GM21367 (cell line): ENCODE measurements around the gene DNAH3.
"Not testable (repeated sequence)": the region's sequence is repeated elsewhere in the genome, so short reads cannot be mapped to it uniquely, and the experiment has no call there.

ENCODE experiments used
- ATAC-seq: cut with Tn5 transposase; IDR thresholded peaks from one replicate; pipeline ENCODE4 v1.9.1; 2021; ENCODE audit not compliant: unreplicated experiment

The DNAH3 gene

GRCh38 chr16:21130811-21131210, 19.8 kb downstream of the DNAH3 start:
- ATAC-seq = no peak

- no peak for ATAC-seq
Measured at GRCh38 chr16:21128991-21129390, 21.7 kb downstream of the DNAH3 start.

GRCh38 chr16:21126518-21126917, 24.1 kb downstream of the DNAH3 start:
- ATAC-seq = no peak

GRCh38 chr16:21125191-21125590, 25.5 kb downstream of the DNAH3 start:
- ATAC-seq = no peak

GRCh38 chr16:21120976-21121520, 29.6 kb downstream of the DNAH3 start:
- no peak for ATAC-seq

GRCh38 chr16:21117567-21117966, 33.1 kb downstream of the DNAH3 start:
- ATAC-seq = no peak

GRCh38 chr16:21116148-21116693, 34.4 kb downstream of the DNAH3 start:
- ATAC-seq = no peak

- not testable (repeated sequence) for ATAC-seq
Measured at GRCh38 chr16:21115551-21115950, 35.1 kb downstream of the DNAH3 start.

- ATAC-seq = no peak
Measured at GRCh38 chr16:21103941-21104860, 46.4 kb downstream of the DNAH3 start.

GRCh38 chr16:21101631-21102420, 48.8 kb downstream of the DNAH3 start:
- ATAC-seq = no peak

GRCh38 chr16:21100447-21100846, 50.2 kb downstream of the DNAH3 start:
- ATAC-seq = no peak

GRCh38 chr16:21097151-21097550, 53.5 kb downstream of the DNAH3 start:
- ATAC-seq = no peak

- ATAC-seq = not testable (repeated sequence)
Measured at GRCh38 chr16:21094719-21095118, 55.9 kb downstream of the DNAH3 start.

GRCh38 chr16:21092951-21093350, 57.7 kb downstream of the DNAH3 start:
- ATAC-seq = no peak

- no peak for ATAC-seq
Measured at GRCh38 chr16:21088646-21089538, 61.8 kb downstream of the DNAH3 start.

- ATAC-seq = no peak
Measured at GRCh38 chr16:21088143-21088542, 62.5 kb downstream of the DNAH3 start.

- ATAC-seq = no peak
Measured at GRCh38 chr16:21084631-21085225, 65.9 kb downstream of the DNAH3 start.

- no peak for ATAC-seq
Measured at GRCh38 chr16:21083729-21084268, 66.8 kb downstream of the DNAH3 start.

GRCh38 chr16:21081329-21081728, 69.3 kb downstream of the DNAH3 start:
- ATAC-seq = no peak

- ATAC-seq = no peak
Measured at GRCh38 chr16:21078563-21078962, 72.1 kb downstream of the DNAH3 start.
